Panc1 (cell line): ENCODE data around the gene LAMC3. TPM values are rescaled to one million over a fixed set of nuclear protein-coding genes. Genes with fewer than 3 reads are reported as not detected.

Source experiments
- ATAC-seq: fragments of 200-7000 bp; cut with Tn5 transposase; 2 replicates; pipeline ENCODE4 v1.9.1; 2020; ENCODE audit warnings: mild to moderate bottlenecking, moderate library complexity
- BruUV-seq: library from RNA; stranded (reverse); fragments of 400-500 nt; replicated peaks from 2 replicates; lab custom pipeline; 2021; lab: Mats Ljungman, UMichigan
- CTCF ChIA-PET: fragments of 300-600 bp; sonication (Branson Sonifier 250); formaldehyde crosslinking; loops from one replicate; lab custom pipeline; 2022; ENCODE audit warnings: antibody characterized with exemption; lab: Charles Lee
- POLR2A ChIA-PET: fragments of 300-600 bp; sonication (Branson Sonifier 250); formaldehyde crosslinking; loops from one replicate; lab custom pipeline; 2022; ENCODE audit warnings: antibody characterized with exemption; lab: Charles Lee
- DNase-seq: peaks from one replicate; pipeline ENCODE4 v3.0.0-alpha.2; 2010; ENCODE audit warnings: low read depth, low spot score
- H3K27ac ChIP-seq: 2 replicates; pipeline ENCODE4 v1.5.1; 2011; ENCODE audit warnings: mild to moderate bottlenecking, low read length, inconsistent platforms
- H3K27me3 ChIP-seq: fragments of 200-500 bp; sonication (Bioruptor generic); 2 replicates; pipeline ENCODE4 v1.6.0; 2014; ENCODE audit warnings: low read length, inconsistent platforms; ENCODE audit not compliant: control insufficient read depth, insufficient read depth
- H3K36me3 ChIP-seq: fragments of 200-500 bp; sonication (Bioruptor generic); 2 replicates; pipeline ENCODE4 v1.5.1; 2014; ENCODE audit warnings: inconsistent platforms, mild to moderate bottlenecking, low read length, moderate library complexity; ENCODE audit not compliant: control insufficient read depth, insufficient read depth
- H3K4me1 ChIP-seq: 2 replicates; pipeline ENCODE4 v1.5.1; 2011; ENCODE audit warnings: inconsistent platforms, mild to moderate bottlenecking, low read length, moderate library complexity; ENCODE audit not compliant: control insufficient read depth, insufficient read depth
- H3K4me3 ChIP-seq, 2 experiments: 2 replicates each; pipeline ENCODE4 v1.5.1; 2011 to 2012; ENCODE audit warnings: low read depth in 2 of 2, low read length in 2 of 2, mild to moderate bottlenecking in 2 of 2, inconsistent platforms in 1 of 2, moderate library complexity in 1 of 2
- H3K9me3 ChIP-seq: fragments of 200-500 bp; sonication (Bioruptor generic); 2 replicates; pipeline ENCODE4 v1.5.1; 2014; ENCODE audit warnings: low read depth, mild to moderate bottlenecking, inconsistent platforms, low read length, moderate library complexity; ENCODE audit not compliant: control insufficient read depth, insufficient read depth
- POLR2AphosphoS5 ChIP-seq: IDR thresholded peaks from 2 replicates; pipeline ENCODE4 v1.6.1; 2012; ENCODE audit warnings: mild to moderate bottlenecking, low read depth, low read length, moderate library complexity
- SIN3A ChIP-seq: IDR thresholded peaks from 2 replicates; pipeline ENCODE4 v1.6.1; 2012; ENCODE audit warnings: low read depth, mild to moderate bottlenecking, low read length, moderate library complexity, borderline replicate concordance; ENCODE audit not compliant: insufficient read depth
- TCF7L2 ChIP-seq: IDR thresholded peaks from 2 replicates; pipeline ENCODE4 v1.6.1; 2011; ENCODE audit warnings: mild to moderate bottlenecking, low read depth, low read length, inconsistent platforms
- in situ Hi-C: cut with HindIII; loops from 2 replicates; pipeline ENCODE4 v1.10.0; 2016; ENCODE audit warnings: low sequenced_read_pairs, low pct_unique_long_range_greater_than_20kb
- intact Hi-C: fragments of 100-400 bp; cut with micrococcal nuclease; formaldehyde crosslinking; loops from one replicate; pipeline ENCODE4 v1.10.0; 2022; ENCODE audit not compliant: unreplicated experiment
- total RNA-seq: library from RNA; stranded (reverse); gene quantifications from one replicate; pipeline ENCODE4 v1.2.1, GENCODE V29; 2021; ENCODE audit not compliant: unreplicated experiment
- TF ChIP-seq, protein P1 (sequence below): fragments of 450-650 bp; IDR thresholded peaks from 2 replicates; pipeline ENCODE4 v1.5.1; 2017; ENCODE audit warnings: mild to moderate bottlenecking
- TF ChIP-seq, protein P2 (sequence below), 2 experiments: IDR thresholded peaks; 2 replicates each; pipeline ENCODE4 v1.6.1; 2011 to 2012; ENCODE audit warnings: low read depth in 2 of 2, control low read depth in 1 of 2, low read length in 1 of 2, mild to moderate bottlenecking in 1 of 2, moderate library complexity in 1 of 2; ENCODE audit not compliant: insufficient read depth in 1 of 2

LAMC3 gene
- total RNA-seq, 1 experiment from 2014 or later: 16.4 TPM

GRCh38 chr9:131084661-131085369, 75.8 kb downstream of the LAMC3 start:
- in situ Hi-C loops: no loop called here
- no peak overlapping the region for H3K27ac ChIP-seq

GRCh38 chr9:131085370-131086122, 76.6 kb downstream of the LAMC3 start:
- POLR2A ChIA-PET: interaction anchor here (0.6 kb wide), 1 partner anchor 57 kb away, joined by 4 read pairs; no protein-coding TSS in a partner anchor
- Histone ChIP-seq H3K36me3 (no peaks in the 10 kb centered on the region), H3K27ac (no peak overlapping the region), H3K9me3 (no peaks in the 10 kb centered on the region), H3K4me1 (peaks cover 4% of the 10 kb centered on the region), H3K27me3 (no peaks in the 10 kb centered on the region), H3K4me3 (no peak overlapping the region)
- in situ Hi-C loops: no loop called here
- CTCF ChIA-PET: interaction anchor here (0.6 kb wide), 1 partner anchor 29 kb away, joined by 4 read pairs; no protein-coding TSS in a partner anchor
- ATAC-seq (no peak), DNase-seq (no peak)
- no TSS peak for BruUV-seq
- TF ChIP-seq SIN3A (no peak), TCF7L2 (no peak), POLR2AphosphoS5 (no peak)
- TF ChIP-seq, protein P1, sequence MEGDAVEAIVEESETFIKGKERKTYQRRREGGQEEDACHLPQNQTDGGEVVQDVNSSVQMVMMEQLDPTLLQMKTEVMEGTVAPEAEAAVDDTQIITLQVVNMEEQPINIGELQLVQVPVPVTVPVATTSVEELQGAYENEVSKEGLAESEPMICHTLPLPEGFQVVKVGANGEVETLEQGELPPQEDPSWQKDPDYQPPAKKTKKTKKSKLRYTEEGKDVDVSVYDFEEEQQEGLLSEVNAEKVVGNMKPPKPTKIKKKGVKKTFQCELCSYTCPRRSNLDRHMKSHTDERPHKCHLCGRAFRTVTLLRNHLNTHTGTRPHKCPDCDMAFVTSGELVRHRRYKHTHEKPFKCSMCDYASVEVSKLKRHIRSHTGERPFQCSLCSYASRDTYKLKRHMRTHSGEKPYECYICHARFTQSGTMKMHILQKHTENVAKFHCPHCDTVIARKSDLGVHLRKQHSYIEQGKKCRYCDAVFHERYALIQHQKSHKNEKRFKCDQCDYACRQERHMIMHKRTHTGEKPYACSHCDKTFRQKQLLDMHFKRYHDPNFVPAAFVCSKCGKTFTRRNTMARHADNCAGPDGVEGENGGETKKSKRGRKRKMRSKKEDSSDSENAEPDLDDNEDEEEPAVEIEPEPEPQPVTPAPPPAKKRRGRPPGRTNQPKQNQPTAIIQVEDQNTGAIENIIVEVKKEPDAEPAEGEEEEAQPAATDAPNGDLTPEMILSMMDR: no peak
- TF ChIP-seq, protein P2, sequence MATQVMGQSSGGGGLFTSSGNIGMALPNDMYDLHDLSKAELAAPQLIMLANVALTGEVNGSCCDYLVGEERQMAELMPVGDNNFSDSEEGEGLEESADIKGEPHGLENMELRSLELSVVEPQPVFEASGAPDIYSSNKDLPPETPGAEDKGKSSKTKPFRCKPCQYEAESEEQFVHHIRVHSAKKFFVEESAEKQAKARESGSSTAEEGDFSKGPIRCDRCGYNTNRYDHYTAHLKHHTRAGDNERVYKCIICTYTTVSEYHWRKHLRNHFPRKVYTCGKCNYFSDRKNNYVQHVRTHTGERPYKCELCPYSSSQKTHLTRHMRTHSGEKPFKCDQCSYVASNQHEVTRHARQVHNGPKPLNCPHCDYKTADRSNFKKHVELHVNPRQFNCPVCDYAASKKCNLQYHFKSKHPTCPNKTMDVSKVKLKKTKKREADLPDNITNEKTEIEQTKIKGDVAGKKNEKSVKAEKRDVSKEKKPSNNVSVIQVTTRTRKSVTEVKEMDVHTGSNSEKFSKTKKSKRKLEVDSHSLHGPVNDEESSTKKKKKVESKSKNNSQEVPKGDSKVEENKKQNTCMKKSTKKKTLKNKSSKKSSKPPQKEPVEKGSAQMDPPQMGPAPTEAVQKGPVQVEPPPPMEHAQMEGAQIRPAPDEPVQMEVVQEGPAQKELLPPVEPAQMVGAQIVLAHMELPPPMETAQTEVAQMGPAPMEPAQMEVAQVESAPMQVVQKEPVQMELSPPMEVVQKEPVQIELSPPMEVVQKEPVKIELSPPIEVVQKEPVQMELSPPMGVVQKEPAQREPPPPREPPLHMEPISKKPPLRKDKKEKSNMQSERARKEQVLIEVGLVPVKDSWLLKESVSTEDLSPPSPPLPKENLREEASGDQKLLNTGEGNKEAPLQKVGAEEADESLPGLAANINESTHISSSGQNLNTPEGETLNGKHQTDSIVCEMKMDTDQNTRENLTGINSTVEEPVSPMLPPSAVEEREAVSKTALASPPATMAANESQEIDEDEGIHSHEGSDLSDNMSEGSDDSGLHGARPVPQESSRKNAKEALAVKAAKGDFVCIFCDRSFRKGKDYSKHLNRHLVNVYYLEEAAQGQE (IDR thresholded peaks at IDR 0.05; ENCODE audit: insufficient read depth in 1 of 2, low read depth in 2 of 2, low read length in 1 of 2): no peak
- intact Hi-C loops: no loop called here

More at GRCh38 chr9:131084661-131085369, 75.8 kb downstream of the LAMC3 start:
- Histone ChIP-seq H3K27me3 (no peaks in the 10 kb centered on the region), H3K4me1 (peaks cover 4% of the 10 kb centered on the region), H3K36me3 (no peaks in the 10 kb centered on the region), H3K9me3 (no peaks in the 10 kb centered on the region), H3K4me3 (no peak overlapping the region)
- ATAC-seq: no peak
- ChIA-PET POLR2A (interaction anchor here (0.6 kb wide), 2 partner anchors 50 to 57 kb away, joined by 3 to 4 read pairs; no protein-coding TSS in a partner anchor), CTCF (interaction anchor here (0.6 kb wide), 1 partner anchor 28 kb away, joined by 4 read pairs; no protein-coding TSS in a partner anchor)
- TF ChIP-seq, protein P1: no peak
- DNase-seq: no peak
- intact Hi-C loops: no loop called here
- no TSS peak for BruUV-seq
